DMS 273 (cell line): ENCODE results near the gene SUSD1.
A peak's percentile ranks its signal among the peaks of the same experiment; 100 is the strongest.
"Not testable (repeated sequence)": the region's sequence is repeated elsewhere in the genome, so short reads cannot be mapped to it uniquely, and the experiment has no call there.

Experiments used
- DNase-seq: peaks from one replicate; lab custom pipeline; 2025; ENCODE audit not compliant: unreplicated experiment; lab: John Stamatoyannopoulos, UW

SUSD1 gene

DNA sequence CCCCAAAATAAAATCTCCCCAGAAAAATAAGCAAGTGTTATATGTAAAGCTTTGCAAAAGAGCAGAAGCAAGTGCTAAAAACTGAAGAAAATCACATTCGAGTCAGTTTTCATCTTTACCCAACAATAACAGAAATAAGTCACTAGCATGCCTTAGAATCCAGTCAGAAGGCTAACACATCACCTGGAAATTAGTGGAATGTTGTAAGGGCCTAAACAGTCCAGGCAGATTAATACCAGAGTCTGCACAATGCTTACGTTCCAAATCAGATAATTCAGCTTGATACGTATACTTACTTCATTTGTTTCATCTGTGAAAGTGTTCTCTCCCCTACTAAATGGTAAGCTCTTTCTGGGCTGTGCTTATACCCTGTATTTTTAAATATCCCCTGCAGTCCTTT lies 42.7 kb downstream of the SUSD1 start:
- DNase-seq = no peak

DNA sequence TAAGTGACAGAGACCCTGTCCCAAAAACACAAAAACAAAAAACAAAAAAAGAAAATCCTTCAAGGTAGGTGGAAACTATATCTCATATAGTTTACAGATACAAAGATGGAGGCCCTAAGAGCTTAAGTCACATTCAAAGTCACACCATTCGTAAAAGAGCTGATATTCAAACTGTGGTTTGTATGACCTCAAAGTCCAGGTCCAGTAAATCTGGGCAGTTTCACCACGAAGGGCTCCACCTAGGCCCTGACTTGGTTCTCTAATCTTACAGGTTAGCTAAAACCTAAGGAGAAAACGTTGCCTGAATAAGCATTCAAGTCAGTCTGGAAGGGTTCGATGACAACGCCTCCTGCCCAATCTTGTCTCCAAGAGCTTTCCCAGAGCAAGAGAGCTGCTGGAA lies 44.1 kb downstream of the SUSD1 start:
- no peak for DNase-seq

DNA sequence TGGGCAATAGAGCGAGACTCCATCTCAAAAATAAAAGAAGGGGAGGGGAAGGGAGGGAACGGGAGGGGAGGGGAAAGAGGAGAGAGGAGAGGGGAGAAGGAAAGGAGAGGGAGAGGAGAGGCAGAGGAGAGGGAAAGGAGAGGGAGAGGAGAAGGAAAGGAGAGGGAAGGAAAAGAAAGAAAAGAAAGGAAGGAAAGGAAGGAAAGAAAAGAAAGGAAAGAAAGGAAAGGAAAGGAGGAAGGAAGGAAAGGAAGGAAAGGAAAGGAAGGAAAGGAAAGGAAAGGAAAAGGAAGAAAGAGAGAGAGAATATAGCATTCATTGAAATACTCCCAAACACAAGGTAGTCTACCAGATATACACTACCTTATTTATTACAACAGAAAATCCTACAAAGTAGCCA lies 44.8 kb downstream of the SUSD1 start:
- no peak for DNase-seq

GRCh38 chr9:112129246-112129645 lies 45.9 kb downstream of the SUSD1 start:
- DNase-seq = no peak

- DNase-seq = not testable (repeated sequence)
Measured at GRCh38 chr9:112128399-112128798, 46.7 kb downstream of the SUSD1 start.

DNA sequence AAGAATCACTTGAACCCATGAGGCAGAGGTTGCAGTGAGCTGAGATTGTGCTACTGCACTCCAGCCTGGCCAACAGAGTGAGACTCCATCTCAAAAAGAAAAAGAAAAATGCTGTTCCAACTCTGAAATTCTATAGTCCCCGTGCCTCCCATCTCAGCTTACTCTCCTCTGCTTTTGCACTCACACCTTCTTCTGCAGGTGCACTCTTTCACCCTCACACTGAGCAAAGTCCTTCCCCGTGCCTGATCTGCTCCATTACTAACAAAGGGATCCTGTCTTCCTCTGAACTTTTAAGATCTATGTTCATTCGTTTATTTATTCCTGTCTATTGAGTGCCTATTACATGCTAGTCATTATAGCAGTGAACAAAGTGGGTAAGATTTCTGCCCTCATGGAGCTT lies 47.8 kb downstream of the SUSD1 start:
- no peak for DNase-seq

DNA sequence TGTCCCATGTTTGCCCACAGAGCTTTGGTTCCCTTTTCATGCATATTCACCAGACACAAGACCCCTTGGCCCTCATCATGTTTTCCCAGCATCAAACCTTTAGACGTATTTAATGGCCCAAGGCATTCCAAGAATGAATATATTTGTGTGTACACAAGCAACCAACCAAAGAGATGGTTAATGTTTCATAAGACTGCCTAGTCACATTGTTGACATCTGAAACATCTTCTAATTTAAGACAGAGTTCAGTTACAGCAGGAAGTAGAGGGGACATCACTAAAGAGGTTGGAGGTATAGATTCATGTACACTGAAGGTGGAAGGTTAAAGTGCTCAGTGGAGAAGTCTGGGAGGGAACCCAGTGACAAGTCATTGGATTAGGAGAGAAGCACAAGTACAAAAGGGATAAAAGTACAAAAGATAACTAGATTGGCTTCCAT lies 49.1 kb downstream of the SUSD1 start:
- no peak for DNase-seq

DNA sequence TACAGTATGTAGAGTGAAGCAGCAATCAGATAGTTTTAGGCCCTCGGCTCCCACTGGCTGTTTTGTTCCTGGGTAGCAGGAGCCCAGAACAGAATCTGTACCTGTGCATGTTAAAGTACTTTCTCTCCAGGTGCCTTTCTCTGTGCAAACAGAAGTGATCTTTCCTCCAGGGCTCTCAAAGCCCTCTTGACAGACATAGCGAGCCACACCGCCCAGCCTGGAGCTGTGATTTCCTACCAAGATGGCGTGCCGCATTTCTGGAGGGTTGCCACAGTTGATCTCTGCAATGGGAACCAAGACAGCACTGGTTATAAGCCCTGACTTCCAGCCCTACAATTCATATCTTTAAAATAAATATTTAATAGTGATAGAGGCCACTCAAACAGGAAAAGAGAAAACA lies 50.9 kb downstream of the SUSD1 start:
- DNase-seq = no peak

- no peak for DNase-seq
Measured at GRCh38 chr9:112121633-112122032, 53.5 kb downstream of the SUSD1 start.

DNA sequence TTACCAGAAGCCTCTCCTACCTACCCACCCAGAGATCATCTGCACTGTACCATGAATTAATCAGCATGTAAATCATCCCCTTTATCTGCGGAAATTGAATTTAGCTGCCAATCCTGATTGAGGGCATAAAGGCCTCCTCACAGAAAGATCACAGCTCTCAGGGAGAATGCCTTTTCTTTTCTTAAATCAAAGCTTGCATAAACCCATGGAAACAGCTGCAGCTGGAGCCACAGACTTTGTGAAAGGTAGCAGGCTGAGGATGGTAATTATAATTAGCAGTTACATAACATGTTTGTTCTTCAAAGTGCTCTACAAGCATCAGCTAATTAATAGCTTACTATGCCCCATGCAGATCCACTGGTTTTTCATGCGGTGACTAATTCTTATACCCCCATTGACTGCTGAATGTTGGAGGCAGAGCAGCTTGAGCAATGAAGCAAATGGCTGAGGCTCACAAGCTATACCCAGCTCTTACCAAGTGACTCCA lies 54.6 kb downstream of the SUSD1 start:
- DNase-seq = peak; percentile 35

DNA sequence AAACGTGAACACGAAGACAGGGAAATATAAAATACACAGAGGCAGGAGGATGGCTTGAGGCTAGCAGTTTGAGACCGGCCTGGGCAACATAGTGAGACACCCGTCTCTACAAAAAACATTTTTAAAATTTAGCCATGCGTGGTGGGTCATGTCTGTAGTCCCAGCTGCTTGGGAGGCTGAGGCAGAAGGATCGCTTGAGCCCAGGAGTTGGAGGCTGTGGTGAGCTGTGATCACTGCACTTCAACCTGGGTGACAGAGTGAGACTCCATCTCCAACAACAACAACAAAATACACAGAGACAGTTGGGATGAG lies 55.1 kb downstream of the SUSD1 start:
- no peak for DNase-seq

- DNase-seq = peak; percentile 82
Measured at GRCh38 chr9:112119225-112120029, 55.7 kb downstream of the SUSD1 start.

- DNase-seq = no peak
Measured at GRCh38 chr9:112118009-112118408, 57.1 kb downstream of the SUSD1 start.

- peak; percentile 33 for DNase-seq
Measured at GRCh38 chr9:112115970-112116753, 58.9 kb downstream of the SUSD1 start.

GRCh38 chr9:112115109-112115508 lies 60.0 kb downstream of the SUSD1 start:
- DNase-seq = no peak

GRCh38 chr9:112112941-112113681 lies 62.0 kb downstream of the SUSD1 start:
- peak; percentile 26 for DNase-seq

DNA sequence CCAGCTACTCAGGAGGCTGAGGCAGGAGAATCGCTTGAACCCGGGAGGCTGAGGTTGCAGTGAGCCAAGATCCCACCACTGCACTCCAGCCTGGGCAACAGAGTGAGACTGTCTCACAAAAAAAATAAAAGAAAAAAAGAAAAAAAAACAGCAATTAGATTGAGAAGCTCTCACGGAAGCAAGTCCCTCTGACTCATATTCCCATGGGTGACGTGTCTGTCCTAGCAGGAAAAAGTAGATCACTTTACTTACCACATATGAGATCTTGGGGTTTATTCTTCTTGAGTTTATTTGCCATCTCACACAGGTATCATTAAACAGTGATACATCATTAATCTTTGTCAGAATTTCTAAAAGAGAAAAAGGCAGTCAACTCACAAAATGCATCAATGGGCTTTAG lies 62.6 kb downstream of the SUSD1 start:
- no peak for DNase-seq

DNA sequence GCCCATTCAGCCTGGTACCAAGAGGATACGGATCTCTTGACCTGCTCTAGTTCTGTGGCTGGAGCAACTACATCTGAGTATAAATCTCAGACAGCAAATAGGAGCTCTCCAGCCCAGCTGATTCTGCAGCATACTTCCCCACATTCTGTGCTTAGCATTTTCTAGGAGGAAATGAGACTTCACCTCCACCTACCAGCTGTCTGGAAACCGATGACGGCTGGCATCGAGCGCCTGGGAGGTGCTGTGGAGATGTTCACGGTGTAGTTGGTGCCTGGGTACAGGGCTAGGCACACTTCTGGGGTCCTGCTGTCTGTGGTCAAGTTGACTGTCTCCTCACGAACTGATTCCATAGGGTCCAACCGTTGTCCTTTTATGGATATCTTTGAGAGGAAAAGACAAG lies 63.6 kb downstream of the SUSD1 start:
- DNase-seq = no peak

GRCh38 chr9:112110777-112111113 lies 64.4 kb downstream of the SUSD1 start:
- DNase-seq = no peak

GRCh38 chr9:112110094-112110776 lies 64.9 kb downstream of the SUSD1 start:
- no peak for DNase-seq

DNA sequence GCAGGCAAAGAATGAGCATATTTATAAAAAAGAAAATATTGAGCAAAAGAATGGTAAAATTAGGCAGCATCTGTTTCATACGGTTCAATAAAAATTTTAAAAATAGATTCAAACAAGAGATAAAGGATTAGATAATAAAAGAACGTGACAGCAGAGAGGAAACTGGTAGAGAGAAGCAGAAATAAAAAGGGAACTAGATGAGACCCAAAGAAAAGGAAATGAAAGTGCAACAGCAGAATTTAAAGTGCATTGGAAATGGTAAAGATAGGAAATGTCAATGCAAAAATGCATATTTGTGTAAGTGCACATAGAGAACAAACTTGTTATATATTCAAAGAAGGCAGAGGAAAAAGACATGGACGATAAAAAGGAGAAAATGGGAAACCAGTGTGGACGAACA lies 70.2 kb downstream of the SUSD1 start:
- no peak for DNase-seq
